NCI-H774 (cell line): ENCODE results near the gene LCN12.
A peak's percentile ranks its signal among the peaks of the same experiment; 100 is the strongest.

Experiments used
- DNase-seq: peaks from one replicate; lab custom pipeline; 2025; lab: John Stamatoyannopoulos, UW

LCN12 gene

GRCh38 chr9:136951541-136952320 lies at the start of gene LCN12:
LCN12 (plus strand) TSS chr9:136952273; CDS start chr9:136952328, 55 bp downstream.
- no peak for DNase-seq

- DNase-seq: peak; percentile 33
These were observed 49.0 kb upstream of the LCN12 start for GRCh38 chr9:136903041-136903554.

GRCh38 chr9:136906266-136906665 lies 45.8 kb upstream of the LCN12 start:
- no peak for DNase-seq

- DNase-seq: no peak
These were observed 44.8 kb upstream of the LCN12 start for GRCh38 chr9:136907011-136907914.

- no peak for DNase-seq
These were observed 41.7 kb upstream of the LCN12 start for GRCh38 chr9:136910197-136910900.

GRCh38 chr9:136910901-136911245 lies 41.2 kb upstream of the LCN12 start:
- DNase-seq: no peak

- DNase-seq: no peak
These were observed 38.2 kb upstream of the LCN12 start for GRCh38 chr9:136913701-136914438.

- no peak for DNase-seq
These were observed 36.3 kb upstream of the LCN12 start for GRCh38 chr9:136915632-136916329.

GRCh38 chr9:136916330-136917184 lies 35.5 kb upstream of the LCN12 start:
- DNase-seq: no peak

- no peak for DNase-seq
These were observed 34.2 kb upstream of the LCN12 start for GRCh38 chr9:136917902-136918301.

- DNase-seq: no peak
These were observed 32.0 kb upstream of the LCN12 start for GRCh38 chr9:136920069-136920468.

- no peak for DNase-seq
These were observed 31.3 kb upstream of the LCN12 start for GRCh38 chr9:136920734-136921231.

- DNase-seq: no peak
These were observed 30.8 kb upstream of the LCN12 start for GRCh38 chr9:136921307-136921706.

- no peak for DNase-seq
These were observed 30.4 kb upstream of the LCN12 start for GRCh38 chr9:136921718-136922117.

- no peak for DNase-seq
These were observed 29.5 kb upstream of the LCN12 start for GRCh38 chr9:136922540-136922939.

- DNase-seq: no peak
These were observed 28.2 kb upstream of the LCN12 start for GRCh38 chr9:136923881-136924280.

GRCh38 chr9:136925414-136926153 lies 26.5 kb upstream of the LCN12 start:
- DNase-seq: no peak

- DNase-seq: no peak
These were observed 25.8 kb upstream of the LCN12 start for GRCh38 chr9:136926154-136926704.

- DNase-seq: no peak
These were observed 25.3 kb upstream of the LCN12 start for GRCh38 chr9:136926749-136927148.
